ENCODE measurements around the gene GRID1.

The GRID1 gene

DNA sequence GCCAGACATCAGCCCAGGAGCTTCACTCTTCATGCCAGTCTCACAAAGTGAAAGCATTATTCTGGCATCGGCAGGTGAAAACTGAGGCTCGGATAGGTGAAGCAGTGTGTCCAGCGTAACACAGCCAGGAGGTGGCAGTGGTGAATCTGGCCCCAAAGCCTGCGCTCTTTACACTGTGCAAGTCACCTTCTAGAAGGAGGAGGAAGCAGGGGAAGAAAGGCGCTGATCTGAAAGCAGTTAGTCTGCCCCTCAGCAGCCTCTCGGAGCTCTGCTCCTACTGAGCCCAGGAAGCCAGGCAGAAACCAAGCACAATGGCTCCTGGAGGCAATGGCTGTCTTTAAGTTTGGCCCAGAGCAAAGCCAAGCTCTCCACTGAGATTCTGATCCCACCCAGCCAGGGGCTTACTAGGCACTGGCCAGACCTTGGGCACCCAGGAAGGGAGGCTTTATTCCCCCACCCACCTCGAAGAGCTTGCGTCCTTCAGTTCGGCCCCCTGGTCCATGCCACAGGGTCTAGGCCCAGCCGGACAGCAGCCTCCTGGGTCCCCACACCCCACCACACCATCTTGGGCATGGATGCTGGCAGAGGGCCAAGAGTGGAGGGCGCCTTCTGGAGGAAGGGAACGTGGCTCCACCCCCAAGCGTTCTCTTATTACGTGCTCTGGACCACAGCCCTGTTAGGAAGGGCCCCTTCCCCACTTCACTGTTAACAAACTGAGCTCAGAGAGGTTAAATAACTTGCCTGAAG, 104.5 kb downstream of the GRID1 start:
- DNase-seq (ENCODE audit: low read depth in 1 of 2, low spot score in 1 of 2) = peak; percentile 87 to 96
- in situ Hi-C loops (cut with HindIII; ENCODE audit: low pct_unique_long_range_greater_than_20kb, low sequenced_read_pairs) = no loop called here
- no peak for TF ChIP-seq JUND (IDR thresholded peaks at IDR 0.05; ENCODE audit: low read depth)

DNA sequence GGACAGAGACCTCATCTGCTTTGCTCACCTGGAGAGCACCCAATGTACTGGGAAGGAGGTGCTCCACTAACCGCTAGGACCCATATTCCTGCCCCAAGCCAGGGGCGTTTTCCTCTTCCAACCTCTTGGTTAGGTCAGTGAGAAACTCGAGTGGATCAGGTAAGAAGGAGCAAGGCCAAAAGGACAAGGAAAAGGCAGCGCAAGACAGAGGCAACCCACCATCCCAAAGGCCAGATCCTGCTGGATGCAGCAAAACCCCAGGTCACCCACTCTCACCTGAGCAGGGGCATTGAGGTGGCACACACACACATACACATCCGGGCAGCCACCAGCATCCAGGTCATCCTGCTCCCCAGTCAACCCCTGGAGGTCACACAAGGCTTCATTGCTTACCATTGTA, 105.1 kb downstream of the GRID1 start:
- DNase-seq (ENCODE audit: low read depth in 1 of 2, low spot score in 1 of 2) = peak in 1 of 2 experiments; percentile 5
- TF ChIP-seq JUND (IDR thresholded peaks at IDR 0.05; ENCODE audit: low read depth) = no peak
- in situ Hi-C loops (cut with HindIII; ENCODE audit: low pct_unique_long_range_greater_than_20kb, low sequenced_read_pairs) = no loop called here

DNA sequence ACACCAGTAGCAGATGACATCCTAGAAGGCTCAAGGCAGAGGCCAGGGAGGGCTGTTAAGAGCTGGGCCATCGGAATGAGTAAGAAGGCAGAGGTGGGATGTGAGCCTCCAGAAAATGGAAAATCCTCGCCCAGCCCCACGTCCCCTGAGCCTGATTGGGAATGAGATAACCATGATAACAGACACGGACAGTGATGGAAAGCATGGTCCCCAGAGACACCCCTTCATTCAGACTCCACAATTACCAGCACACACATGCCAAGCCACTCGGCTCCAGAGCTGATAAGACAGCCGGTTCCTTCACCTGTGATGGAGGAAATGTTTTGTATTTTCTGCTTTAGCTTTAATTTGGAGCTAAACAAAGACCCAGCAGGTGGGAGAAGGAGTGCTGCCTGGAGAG, 106.0 kb downstream of the GRID1 start:
- DNase-seq (ENCODE audit: low read depth in 1 of 2, low spot score in 1 of 2) = no peak
- no peak for TF ChIP-seq JUND (IDR thresholded peaks at IDR 0.05; ENCODE audit: low read depth)
- in situ Hi-C loops (cut with HindIII; ENCODE audit: low pct_unique_long_range_greater_than_20kb, low sequenced_read_pairs) = no loop called here

DNA sequence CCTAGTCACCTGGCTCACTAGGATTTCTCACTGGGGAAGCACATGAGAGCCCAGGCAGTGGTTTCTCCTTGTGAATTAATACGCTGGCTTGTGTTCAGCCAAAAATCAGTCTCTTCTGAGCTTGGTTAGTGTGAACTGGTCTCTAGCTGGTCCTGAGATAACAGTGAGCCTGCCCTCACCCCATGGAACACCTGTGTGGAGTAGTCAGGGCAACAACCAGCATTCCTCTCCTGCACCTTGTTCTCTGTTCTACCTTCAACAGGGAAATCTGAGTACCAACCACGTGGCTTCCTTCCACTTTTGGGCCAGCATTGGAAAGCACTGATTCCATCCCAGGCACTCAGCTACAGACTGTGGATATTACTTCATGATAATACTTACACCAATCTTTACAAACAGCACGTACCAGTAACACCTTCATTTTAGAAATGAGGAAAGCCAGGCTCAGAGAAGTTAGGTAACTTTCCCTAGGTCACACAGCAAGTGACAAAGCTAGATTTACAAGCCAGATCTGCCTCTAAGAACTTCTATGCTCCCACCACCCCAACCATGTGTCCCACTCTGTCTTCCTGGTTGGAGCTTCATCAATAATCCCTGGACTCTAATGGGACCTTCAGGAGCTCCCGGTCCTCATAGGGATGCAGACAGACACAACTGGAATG, 106.6 kb downstream of the GRID1 start:
- no peak for DNase-seq (ENCODE audit: low read depth in 1 of 2, low spot score in 1 of 2)
- in situ Hi-C loops (cut with HindIII; ENCODE audit: low pct_unique_long_range_greater_than_20kb, low sequenced_read_pairs) = no loop called here
- TF ChIP-seq JUND (IDR thresholded peaks at IDR 0.05; ENCODE audit: low read depth) = no peak

DNA sequence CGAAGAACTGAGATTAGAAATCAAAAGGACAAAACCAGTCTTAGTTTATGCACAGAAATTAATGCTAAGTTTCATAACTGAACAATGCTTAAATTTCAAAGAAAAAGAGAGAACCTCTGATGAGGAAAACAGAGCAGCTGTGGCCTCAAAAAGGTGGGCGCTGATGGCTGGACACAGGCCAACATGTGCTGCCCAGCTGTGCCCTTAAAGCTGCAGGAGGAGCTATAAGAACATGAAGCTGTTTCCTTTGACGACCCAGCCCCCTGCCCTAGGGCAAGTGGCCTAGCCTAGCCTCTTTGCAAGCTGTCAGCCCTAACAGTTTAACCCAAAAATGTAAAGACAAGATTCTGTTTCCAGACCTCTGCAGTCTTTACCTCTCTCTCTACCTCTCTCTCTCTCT, 107.7 kb downstream of the GRID1 start:
- in situ Hi-C loops (cut with HindIII; ENCODE audit: low pct_unique_long_range_greater_than_20kb, low sequenced_read_pairs) = no loop called here
- DNase-seq (ENCODE audit: low read depth in 1 of 2, low spot score in 1 of 2) = no peak

DNA sequence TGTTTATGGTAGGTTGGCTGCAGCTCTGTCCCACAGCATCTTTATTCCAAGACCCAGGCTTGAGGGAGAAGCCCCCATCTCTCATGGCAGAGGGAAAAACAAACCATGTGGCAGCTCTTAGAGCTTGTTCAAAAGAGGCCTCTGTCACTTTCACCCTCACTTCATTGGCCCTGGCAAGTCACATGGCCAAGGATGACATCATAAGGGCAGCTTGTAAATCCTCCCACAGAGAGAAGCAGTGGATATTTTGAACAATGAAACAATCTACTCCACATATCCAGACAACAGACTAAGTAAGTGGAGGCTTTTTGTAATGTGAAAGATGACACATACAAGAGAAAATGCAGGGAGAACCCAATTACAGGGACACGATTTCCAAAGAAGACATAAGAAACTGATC, 108.1 kb downstream of the GRID1 start:
- in situ Hi-C loops (cut with HindIII; ENCODE audit: low pct_unique_long_range_greater_than_20kb, low sequenced_read_pairs) = no loop called here
- peak in 1 of 2 experiments; percentile 20 for DNase-seq (ENCODE audit: low read depth in 1 of 2, low spot score in 1 of 2)
- TF ChIP-seq JUND (IDR thresholded peaks at IDR 0.05; ENCODE audit: low read depth) = no peak

More for the DNA sequence above, 107.7 kb downstream of the GRID1 start:
- no peak for TF ChIP-seq JUND (IDR thresholded peaks at IDR 0.05; ENCODE audit: low read depth)

DNA sequence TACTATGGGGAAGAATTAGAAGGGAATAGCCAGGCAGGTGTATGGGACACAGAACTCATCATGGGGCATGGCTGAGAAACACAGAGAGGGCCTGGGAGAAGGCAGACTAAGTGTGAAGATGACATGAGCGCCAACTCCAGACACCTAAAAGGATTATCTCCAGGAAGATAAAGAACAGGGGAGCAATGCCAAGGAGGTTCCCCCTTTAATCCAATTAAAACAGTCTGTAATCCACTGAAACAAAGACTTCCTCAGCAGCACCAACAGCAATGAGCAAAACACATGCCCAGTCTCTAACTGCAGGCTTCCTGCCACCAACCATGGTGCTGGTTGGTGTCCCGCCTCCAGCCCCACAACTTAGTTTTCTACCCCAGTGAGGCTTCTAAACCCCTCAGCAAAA, 108.9 kb downstream of the GRID1 start:
- DNase-seq (ENCODE audit: low read depth in 1 of 2, low spot score in 1 of 2) = no peak
- no peak for TF ChIP-seq JUND (IDR thresholded peaks at IDR 0.05; ENCODE audit: low read depth)
- in situ Hi-C loops (cut with HindIII; ENCODE audit: low pct_unique_long_range_greater_than_20kb, low sequenced_read_pairs) = no loop called here

DNA sequence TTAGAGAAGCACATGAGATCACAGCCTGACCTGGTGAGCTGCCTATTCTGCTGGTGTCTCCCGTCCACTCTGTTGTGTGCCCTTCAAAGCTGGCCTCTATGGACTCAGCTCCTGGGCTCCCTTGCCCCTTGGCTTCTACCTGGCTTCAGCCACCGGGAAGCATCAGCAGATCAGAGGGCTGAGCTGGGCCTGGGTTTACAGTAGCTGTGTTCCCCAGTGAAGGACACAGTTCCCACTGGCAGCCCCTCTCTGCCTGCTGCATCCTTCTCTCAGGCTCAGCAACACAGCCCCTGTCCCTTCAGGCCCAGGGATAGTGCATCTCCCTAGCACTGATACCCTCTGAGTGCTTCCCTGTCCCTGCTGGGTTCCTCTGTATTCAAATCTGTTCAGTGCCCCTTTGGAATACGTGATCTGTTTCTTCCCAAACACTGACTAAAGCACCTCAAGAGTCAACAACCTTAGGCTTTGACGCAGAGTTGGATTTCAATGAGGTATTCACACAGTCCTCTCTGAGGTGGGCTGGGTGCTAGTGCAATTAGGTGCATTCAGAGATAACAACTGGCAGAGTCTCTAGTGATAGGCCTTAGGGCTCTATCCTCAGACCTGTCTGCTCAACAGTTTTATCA, 109.8 kb downstream of the GRID1 start:
- TF ChIP-seq JUND (IDR thresholded peaks at IDR 0.05; ENCODE audit: low read depth) = no peak
- in situ Hi-C loops (cut with HindIII; ENCODE audit: low pct_unique_long_range_greater_than_20kb, low sequenced_read_pairs) = no loop called here
- DNase-seq (ENCODE audit: low read depth in 1 of 2, low spot score in 1 of 2) = no peak

DNA sequence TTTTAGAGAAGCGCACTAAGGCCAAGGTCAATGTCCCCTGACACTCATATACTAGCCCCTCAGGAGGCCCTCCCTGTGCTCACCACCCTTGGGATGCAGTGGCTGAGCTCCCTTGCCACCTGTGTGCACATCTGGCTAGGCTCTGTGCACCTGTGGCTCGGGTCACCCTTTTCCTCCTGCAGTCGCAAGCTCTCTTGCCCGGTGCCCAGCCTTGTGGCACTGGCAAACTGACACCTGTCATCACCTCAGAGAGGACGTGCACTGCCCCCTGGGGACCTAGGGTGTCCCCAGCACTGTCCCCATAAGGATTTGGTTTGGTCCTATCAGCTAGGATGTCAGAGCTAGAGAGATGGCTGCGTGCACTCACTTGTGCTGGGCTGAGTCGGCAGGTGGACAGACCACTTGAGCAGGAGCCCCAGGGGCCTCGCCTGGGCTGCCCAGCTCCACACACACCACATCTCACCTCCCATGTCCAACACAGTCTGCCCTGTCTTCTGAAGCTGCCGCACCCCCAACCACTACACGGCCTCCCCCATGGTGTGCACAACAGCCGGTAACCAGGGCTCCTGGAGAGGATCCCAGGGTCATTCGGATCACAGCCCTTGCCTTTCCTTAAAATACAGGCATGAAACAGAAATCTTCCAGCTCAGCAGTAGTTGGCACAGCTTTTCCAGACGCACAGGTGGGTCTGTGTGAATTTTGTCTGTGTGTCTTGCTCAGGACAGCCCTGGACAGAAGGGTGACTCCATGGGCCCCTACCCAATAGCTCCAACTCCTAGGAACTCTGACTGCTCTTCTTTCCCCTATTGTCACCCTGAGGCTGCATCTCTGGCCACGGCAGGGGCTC, 111.0 kb downstream of the GRID1 start:
- no peak for DNase-seq (ENCODE audit: low read depth in 1 of 2, low spot score in 1 of 2)
- in situ Hi-C loops (cut with HindIII; ENCODE audit: low pct_unique_long_range_greater_than_20kb, low sequenced_read_pairs) = no loop called here
- TF ChIP-seq JUND (IDR thresholded peaks at IDR 0.05; ENCODE audit: low read depth) = no peak

DNA sequence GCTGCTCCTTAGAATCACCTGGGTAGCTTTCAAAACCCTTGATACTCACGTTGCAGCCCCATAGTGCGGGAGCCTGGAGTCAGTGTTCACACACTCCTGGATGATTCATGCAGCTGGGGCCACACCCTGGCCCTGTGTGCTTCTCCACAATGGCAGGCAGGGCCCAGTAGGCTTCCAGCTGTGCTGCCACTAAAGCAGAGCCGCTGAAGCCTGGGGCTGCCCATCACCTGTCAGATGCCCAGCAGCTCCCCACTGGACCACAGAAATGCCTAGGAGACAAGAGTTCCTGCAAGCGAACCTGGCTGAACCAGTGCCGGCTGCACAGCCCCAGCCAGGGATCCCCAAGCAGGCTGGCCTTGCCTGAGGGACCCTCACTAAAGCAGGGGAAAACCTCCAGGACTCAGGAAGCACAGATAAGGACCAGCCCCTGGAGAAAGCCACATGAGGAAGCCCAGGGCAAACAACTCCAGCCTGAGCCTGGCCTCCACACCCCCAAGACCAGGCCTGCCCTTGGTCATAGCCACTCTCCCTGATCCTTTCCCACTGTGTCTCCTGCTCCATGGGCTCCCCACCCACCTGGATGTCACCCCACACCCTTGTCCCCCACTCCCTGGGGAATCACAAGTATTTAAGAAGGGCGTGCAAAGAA, 111.9 kb downstream of the GRID1 start:
- TF ChIP-seq JUND (IDR thresholded peaks at IDR 0.05; ENCODE audit: low read depth) = no peak
- no peak for DNase-seq (ENCODE audit: low read depth in 1 of 2, low spot score in 1 of 2)
- in situ Hi-C loops (cut with HindIII; ENCODE audit: low pct_unique_long_range_greater_than_20kb, low sequenced_read_pairs) = no loop called here

DNA sequence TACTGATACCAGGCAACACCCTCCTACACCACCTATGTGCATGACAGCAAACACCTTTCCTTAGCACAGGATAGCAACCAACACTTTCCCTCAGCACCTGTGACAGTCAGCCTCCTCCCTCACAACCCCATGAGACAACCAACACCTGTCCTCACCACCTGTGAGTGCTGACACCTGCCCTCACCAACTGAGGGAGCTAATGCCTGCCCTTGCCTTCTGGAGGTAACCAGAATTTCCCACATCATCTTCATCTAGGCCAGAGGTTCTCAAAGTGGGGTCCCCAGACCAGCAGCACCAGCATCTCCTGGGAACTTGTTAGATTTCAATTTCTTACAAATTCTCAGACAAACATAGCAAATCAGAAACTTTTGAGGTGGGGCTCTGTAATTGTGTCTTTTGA, 112.5 kb downstream of the GRID1 start:
- no peak for TF ChIP-seq JUND (IDR thresholded peaks at IDR 0.05; ENCODE audit: low read depth)
- in situ Hi-C loops (cut with HindIII; ENCODE audit: low pct_unique_long_range_greater_than_20kb, low sequenced_read_pairs) = no loop called here
- DNase-seq (ENCODE audit: low read depth in 1 of 2, low spot score in 1 of 2) = no peak
